SK-N-SH treated with all-trans-retinoic acid at 6 μM for 48 hours (cell line): ENCODE measurements around the gene PIM2.

ENCODE experiments used
- ARNTL ChIP-seq: fragments of 450-650 bp; formaldehyde crosslinking; IDR thresholded peaks from 2 replicates; pipeline ENCODE4 v1.5.0; 2020; ENCODE audit warnings: low read depth, mild to moderate bottlenecking, moderate library complexity, borderline replicate concordance
- ESRRG ChIP-seq: fragments of 250-450 bp; sonication (Bioruptor Pico); IDR thresholded peaks from 2 replicates; pipeline ENCODE4 v1.6.1; 2021; ENCODE audit warnings: mild to moderate bottlenecking
- ISL1 ChIP-seq: fragments of 250-450 bp; sonication (Bioruptor Pico); IDR thresholded peaks from 2 replicates; pipeline ENCODE4 v2.1.2; 2022; ENCODE audit warnings: mild to moderate bottlenecking, moderate library complexity
- PATZ1 ChIP-seq: fragments of 250-450 bp; sonication (Bioruptor Pico); IDR thresholded peaks from 2 replicates; pipeline ENCODE4 v1.8.0; 2020; ENCODE audit warnings: mild to moderate bottlenecking, moderate library complexity, borderline replicate concordance
- PPARA ChIP-seq: fragments of 250-450 bp; sonication (Bioruptor Pico); IDR thresholded peaks from 2 replicates; pipeline ENCODE4 v1.5.0; 2020; ENCODE audit warnings: mild to moderate bottlenecking, borderline replicate concordance
- RARB ChIP-seq: fragments of 250-450 bp; sonication (Bioruptor Pico); IDR thresholded peaks from 2 replicates; pipeline ENCODE4 v1.8.0; 2021; ENCODE audit warnings: mild to moderate bottlenecking, moderate library complexity
- SNAI2 ChIP-seq: fragments of 250-450 bp; sonication (Bioruptor Pico); IDR thresholded peaks from 2 replicates; pipeline ENCODE4 v1.5.0; 2020; ENCODE audit warnings: mild to moderate bottlenecking, moderate library complexity
- TOX ChIP-seq: fragments of 250-450 bp; sonication (Bioruptor Pico); IDR thresholded peaks from 2 replicates; pipeline ENCODE4 v1.8.0; 2021; ENCODE audit warnings: mild to moderate bottlenecking, moderate library complexity, borderline replicate concordance
- ZC3H10 ChIP-seq: fragments of 250-450 bp; sonication (Bioruptor Pico); IDR thresholded peaks from 2 replicates; pipeline ENCODE4 v1.5.1; 2021; ENCODE audit warnings: mild to moderate bottlenecking, moderate library complexity
- ZFP3 ChIP-seq: fragments of 250-450 bp; sonication (Bioruptor Pico); IDR thresholded peaks from 2 replicates; pipeline ENCODE4 v1.5.0; 2020; ENCODE audit warnings: mild to moderate bottlenecking, moderate library complexity
- ZNF8 ChIP-seq: fragments of 450-650 bp; formaldehyde crosslinking; IDR thresholded peaks from 2 replicates; pipeline ENCODE4 v1.5.0; 2020; ENCODE audit warnings: mild to moderate bottlenecking, moderate library complexity
- TF ChIP-seq, protein P1 (sequence below): fragments of 250-450 bp; sonication (Bioruptor Pico); IDR thresholded peaks from 2 replicates; pipeline ENCODE4 v1.5.1; 2021; ENCODE audit warnings: mild to moderate bottlenecking, moderate library complexity
- TF ChIP-seq, protein P2 (sequence below): fragments of 250-450 bp; sonication (Bioruptor Pico); IDR thresholded peaks from 2 replicates; pipeline ENCODE4 v1.5.0; 2020; ENCODE audit warnings: mild to moderate bottlenecking, moderate library complexity

- TF ChIP-seq RARB (CRISPR knock-in tag) = no peak
- TF ChIP-seq, protein P1, sequence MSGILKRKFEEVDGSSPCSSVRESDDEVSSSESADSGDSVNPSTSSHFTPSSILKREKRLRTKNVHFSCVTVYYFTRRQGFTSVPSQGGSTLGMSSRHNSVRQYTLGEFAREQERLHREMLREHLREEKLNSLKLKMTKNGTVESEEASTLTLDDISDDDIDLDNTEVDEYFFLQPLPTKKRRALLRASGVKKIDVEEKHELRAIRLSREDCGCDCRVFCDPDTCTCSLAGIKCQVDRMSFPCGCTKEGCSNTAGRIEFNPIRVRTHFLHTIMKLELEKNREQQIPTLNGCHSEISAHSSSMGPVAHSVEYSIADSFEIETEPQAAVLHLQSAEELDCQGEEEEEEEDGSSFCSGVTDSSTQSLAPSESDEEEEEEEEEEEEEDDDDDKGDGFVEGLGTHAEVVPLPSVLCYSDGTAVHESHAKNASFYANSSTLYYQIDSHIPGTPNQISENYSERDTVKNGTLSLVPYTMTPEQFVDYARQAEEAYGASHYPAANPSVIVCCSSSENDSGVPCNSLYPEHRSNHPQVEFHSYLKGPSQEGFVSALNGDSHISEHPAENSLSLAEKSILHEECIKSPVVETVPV (CRISPR knock-in tag) = no peak
- TF ChIP-seq, protein P2, sequence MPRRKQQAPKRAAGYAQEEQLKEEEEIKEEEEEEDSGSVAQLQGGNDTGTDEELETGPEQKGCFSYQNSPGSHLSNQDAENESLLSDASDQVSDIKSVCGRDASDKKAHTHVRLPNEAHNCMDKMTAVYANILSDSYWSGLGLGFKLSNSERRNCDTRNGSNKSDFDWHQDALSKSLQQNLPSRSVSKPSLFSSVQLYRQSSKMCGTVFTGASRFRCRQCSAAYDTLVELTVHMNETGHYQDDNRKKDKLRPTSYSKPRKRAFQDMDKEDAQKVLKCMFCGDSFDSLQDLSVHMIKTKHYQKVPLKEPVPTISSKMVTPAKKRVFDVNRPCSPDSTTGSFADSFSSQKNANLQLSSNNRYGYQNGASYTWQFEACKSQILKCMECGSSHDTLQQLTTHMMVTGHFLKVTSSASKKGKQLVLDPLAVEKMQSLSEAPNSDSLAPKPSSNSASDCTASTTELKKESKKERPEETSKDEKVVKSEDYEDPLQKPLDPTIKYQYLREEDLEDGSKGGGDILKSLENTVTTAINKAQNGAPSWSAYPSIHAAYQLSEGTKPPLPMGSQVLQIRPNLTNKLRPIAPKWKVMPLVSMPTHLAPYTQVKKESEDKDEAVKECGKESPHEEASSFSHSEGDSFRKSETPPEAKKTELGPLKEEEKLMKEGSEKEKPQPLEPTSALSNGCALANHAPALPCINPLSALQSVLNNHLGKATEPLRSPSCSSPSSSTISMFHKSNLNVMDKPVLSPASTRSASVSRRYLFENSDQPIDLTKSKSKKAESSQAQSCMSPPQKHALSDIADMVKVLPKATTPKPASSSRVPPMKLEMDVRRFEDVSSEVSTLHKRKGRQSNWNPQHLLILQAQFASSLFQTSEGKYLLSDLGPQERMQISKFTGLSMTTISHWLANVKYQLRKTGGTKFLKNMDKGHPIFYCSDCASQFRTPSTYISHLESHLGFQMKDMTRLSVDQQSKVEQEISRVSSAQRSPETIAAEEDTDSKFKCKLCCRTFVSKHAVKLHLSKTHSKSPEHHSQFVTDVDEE (CRISPR knock-in tag) = no peak
- no peak for TF ChIP-seq ESRRG (CRISPR knock-in tag)
- no peak for TF ChIP-seq ZC3H10 (CRISPR knock-in tag)
- no peak for TF ChIP-seq PATZ1 (CRISPR knock-in tag)
- TF ChIP-seq TOX (CRISPR knock-in tag) = no peak
- no peak for TF ChIP-seq ARNTL (CRISPR knock-in tag)
- no peak for TF ChIP-seq SNAI2 (CRISPR knock-in tag)
- no peak for TF ChIP-seq ISL1
- no peak for TF ChIP-seq ZNF8 (CRISPR knock-in tag)
- TF ChIP-seq PPARA (CRISPR knock-in tag) = no peak
- no peak for TF ChIP-seq ZFP3 (CRISPR knock-in tag)
Measured at GRCh38 chrX:48965959-48966358, 47.1 kb upstream of the PIM2 start.
